ENCODE data around the gene ISOC2.

DNA sequence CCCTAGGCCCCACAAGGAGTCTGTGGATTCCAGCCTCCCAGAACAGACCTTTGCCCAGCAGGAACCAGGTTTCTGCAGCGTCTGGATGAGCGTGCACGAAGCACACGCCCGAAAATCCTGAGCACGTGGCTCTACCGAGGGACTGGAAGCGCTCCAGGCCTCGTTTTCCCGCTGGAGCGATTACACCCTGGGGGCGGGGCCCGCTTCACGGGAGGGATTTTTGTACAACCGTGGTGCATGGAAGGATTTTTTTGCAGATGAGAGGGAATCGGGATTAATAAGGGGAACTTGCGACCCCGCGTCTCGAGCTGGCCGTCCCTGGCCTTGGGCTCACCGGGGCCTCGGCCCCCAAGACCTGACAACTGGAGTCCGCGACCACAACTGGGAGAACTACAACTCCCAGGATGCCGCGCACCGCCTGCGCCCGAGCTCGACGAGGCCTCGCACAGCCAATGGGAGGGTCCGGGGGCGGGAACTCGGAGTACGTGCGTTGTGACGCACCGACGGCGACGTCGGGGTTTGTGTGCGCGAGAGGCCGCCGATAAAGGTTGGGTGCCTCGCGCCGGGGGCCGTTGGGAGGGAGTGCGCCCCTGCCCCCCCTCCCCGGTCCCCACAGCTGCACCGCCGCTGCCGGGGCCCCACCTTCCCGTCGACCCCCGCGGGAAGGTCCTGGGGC is 14.8 kb upstream of the ISOC2 start, which contains the start of gene ZNF628:
- no peak for TF ChIP-seq EZH2phosphoT487 (conservative IDR thresholded peaks at IDR 0.05; ENCODE audit: low read length)
- TF ChIP-seq, protein P1, sequence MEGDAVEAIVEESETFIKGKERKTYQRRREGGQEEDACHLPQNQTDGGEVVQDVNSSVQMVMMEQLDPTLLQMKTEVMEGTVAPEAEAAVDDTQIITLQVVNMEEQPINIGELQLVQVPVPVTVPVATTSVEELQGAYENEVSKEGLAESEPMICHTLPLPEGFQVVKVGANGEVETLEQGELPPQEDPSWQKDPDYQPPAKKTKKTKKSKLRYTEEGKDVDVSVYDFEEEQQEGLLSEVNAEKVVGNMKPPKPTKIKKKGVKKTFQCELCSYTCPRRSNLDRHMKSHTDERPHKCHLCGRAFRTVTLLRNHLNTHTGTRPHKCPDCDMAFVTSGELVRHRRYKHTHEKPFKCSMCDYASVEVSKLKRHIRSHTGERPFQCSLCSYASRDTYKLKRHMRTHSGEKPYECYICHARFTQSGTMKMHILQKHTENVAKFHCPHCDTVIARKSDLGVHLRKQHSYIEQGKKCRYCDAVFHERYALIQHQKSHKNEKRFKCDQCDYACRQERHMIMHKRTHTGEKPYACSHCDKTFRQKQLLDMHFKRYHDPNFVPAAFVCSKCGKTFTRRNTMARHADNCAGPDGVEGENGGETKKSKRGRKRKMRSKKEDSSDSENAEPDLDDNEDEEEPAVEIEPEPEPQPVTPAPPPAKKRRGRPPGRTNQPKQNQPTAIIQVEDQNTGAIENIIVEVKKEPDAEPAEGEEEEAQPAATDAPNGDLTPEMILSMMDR (IDR thresholded peaks at IDR 0.05; ENCODE audit: insufficient read depth, low read length, poor library complexity, severe bottlenecking), result no peak

Data from SU-DHL-6 (cell line).